ENCODE results near the gene CCDC188. TPM values are rescaled to one million over a fixed set of nuclear protein-coding genes. Genes with fewer than 3 reads are reported as not detected.

Gene CCDC188
- total RNA-seq, 1 donor from 2014 or later, result 6.8 TPM

- DNase-seq (ENCODE audit: low spot score) (no peak), ATAC-seq (no peak)
- intact Hi-C loops (cut with DNase I), result no loop called here
Observed at GRCh38 chr22:20140107-20140445, 10.8 kb downstream of the CCDC188 start.

GRCh38 chr22:20139391-20140106 lies 11.3 kb downstream of the CCDC188 start:
- intact Hi-C loops (cut with DNase I), result no loop called here
- no peak for DNase-seq (ENCODE audit: low spot score)
- ATAC-seq, result no peak

- DNase-seq (ENCODE audit: low spot score) (no peak), ATAC-seq (no peak)
- intact Hi-C loops (cut with DNase I), result no loop called here
Observed at GRCh38 chr22:20138868-20139267, 12.0 kb downstream of the CCDC188 start.

GRCh38 chr22:20138417-20138738 lies 12.5 kb downstream of the CCDC188 start:
- DNase-seq (ENCODE audit: low spot score) (no peak), ATAC-seq (no peak)
- intact Hi-C loops (cut with DNase I), result no loop called here

GRCh38 chr22:20137671-20138416 lies 13.0 kb downstream of the CCDC188 start:
- intact Hi-C loops (cut with DNase I), result no loop called here
- ATAC-seq, result peak; percentile 4
- no peak for DNase-seq (ENCODE audit: low spot score)

GRCh38 chr22:20137113-20137512 lies 13.7 kb downstream of the CCDC188 start:
- intact Hi-C loops (cut with DNase I), result no loop called here
- DNase-seq (ENCODE audit: low spot score), result no peak
- ATAC-seq, result no peak

GRCh38 chr22:20136603-20136873 lies 14.3 kb downstream of the CCDC188 start:
- intact Hi-C loops (cut with DNase I), result no loop called here
- no peak for ATAC-seq
- DNase-seq (ENCODE audit: low spot score), result no peak

GRCh38 chr22:20135806-20136602 lies 14.9 kb downstream of the CCDC188 start:
- DNase-seq (ENCODE audit: low spot score) (no peak), ATAC-seq (no peak)
- intact Hi-C loops (cut with DNase I), result no loop called here

GRCh38 chr22:20135265-20135664 lies 15.6 kb downstream of the CCDC188 start:
- intact Hi-C loops (cut with DNase I), result no loop called here
- DNase-seq (ENCODE audit: low spot score), result no peak
- no peak for ATAC-seq

- DNase-seq (ENCODE audit: low spot score), result no peak
- ATAC-seq, result no peak
- intact Hi-C loops (cut with DNase I), result no loop called here
Observed at GRCh38 chr22:20133930-20134549, 16.8 kb downstream of the CCDC188 start.

GRCh38 chr22:20132686-20133246 lies 18.1 kb downstream of the CCDC188 start:
- intact Hi-C loops (cut with DNase I), result no loop called here
- no peak for DNase-seq (ENCODE audit: low spot score)
- no peak for ATAC-seq

GRCh38 chr22:20131859-20132685 lies 18.8 kb downstream of the CCDC188 start:
- intact Hi-C loops (cut with DNase I), result no loop called here
- peak; percentile 23 for ATAC-seq
- no peak for DNase-seq (ENCODE audit: low spot score)

- ATAC-seq (peak; percentile 38), DNase-seq (ENCODE audit: low spot score) (no peak)
Observed at GRCh38 chr22:20131597-20131858, 19.3 kb downstream of the CCDC188 start, which contains the start of gene ZDHHC8. ZDHHC8 (plus strand) TSS chr22:20131804; CDS start chr22:20131948, 144 bp downstream.

GRCh38 chr22:20130731-20131596 lies 19.9 kb downstream of the CCDC188 start:
- intact Hi-C loops (cut with DNase I), result no loop called here
- ATAC-seq, result peak; percentile 88
- DNase-seq (ENCODE audit: low spot score), result peak; percentile 91

More at GRCh38 chr22:20131597-20131858, 19.3 kb downstream of the CCDC188 start, which contains the start of gene ZDHHC8:
- intact Hi-C loops (cut with DNase I), result no loop called here

- peak; percentile 0 for ATAC-seq
- intact Hi-C loops (cut with DNase I), result no loop called here
- DNase-seq (ENCODE audit: low spot score), result no peak
Observed at GRCh38 chr22:20130319-20130718, 20.5 kb downstream of the CCDC188 start.

- intact Hi-C loops (cut with DNase I), result no loop called here
- ATAC-seq, result no peak
- no peak for DNase-seq (ENCODE audit: low spot score)
Observed at GRCh38 chr22:20129747-20130014, 21.2 kb downstream of the CCDC188 start.

- intact Hi-C loops (cut with DNase I), result no loop called here
- DNase-seq (ENCODE audit: low spot score) (no peak), ATAC-seq (no peak)
Observed at GRCh38 chr22:20128902-20129746, 21.7 kb downstream of the CCDC188 start.

GRCh38 chr22:20128619-20128901 lies 22.3 kb downstream of the CCDC188 start:
- intact Hi-C loops (cut with DNase I), result no loop called here
- no peak for DNase-seq (ENCODE audit: low spot score)
- no peak for ATAC-seq

All from sciatic nerve (tissue), 2 donors.